ENCODE measurements around the gene ITPKC.

The ITPKC gene

DNA sequence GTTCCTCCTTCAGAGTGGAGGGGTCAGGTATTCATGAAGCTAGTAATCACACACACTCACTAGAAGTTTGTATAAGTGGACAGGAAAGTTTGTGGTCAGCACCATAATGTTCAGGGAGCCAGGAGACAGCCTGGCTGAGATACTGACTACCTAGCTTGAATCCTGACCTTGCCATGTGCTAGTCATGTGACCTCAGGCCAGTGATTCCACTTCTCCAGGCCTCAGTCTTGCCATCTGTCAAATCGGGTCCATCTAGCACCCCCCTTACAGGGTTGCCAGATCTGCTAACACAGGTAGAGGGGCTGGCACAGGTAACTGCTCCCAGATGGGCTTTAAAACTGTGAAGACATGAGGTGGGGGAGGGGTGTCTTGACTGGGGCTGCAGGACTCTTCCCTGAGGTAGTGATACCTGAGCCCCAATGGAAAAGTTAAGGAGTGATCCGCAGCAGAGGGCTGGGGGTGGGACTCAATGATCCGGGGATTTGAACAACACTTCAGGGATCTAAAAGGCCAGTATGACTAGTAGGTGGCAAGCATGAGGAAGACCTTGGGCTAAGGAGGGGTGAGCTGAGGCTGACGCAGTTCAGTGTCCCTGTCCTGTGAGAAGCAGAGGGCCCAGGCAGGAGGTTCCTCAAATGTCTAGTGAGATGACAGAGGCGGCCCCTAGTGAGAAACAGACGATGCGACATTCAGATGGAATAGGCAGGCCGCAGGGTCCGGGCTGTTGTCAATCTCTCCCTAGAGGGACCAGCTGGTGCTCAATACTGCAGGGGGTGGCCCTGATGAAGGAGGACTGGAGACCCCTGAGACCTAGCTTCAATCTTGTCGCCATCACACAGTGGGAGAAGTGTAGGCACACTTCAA is 24.8 kb downstream of the ITPKC start:
- TF ChIP-seq CTCF (IDR thresholded peaks at IDR 0.05), result no peak

DNA sequence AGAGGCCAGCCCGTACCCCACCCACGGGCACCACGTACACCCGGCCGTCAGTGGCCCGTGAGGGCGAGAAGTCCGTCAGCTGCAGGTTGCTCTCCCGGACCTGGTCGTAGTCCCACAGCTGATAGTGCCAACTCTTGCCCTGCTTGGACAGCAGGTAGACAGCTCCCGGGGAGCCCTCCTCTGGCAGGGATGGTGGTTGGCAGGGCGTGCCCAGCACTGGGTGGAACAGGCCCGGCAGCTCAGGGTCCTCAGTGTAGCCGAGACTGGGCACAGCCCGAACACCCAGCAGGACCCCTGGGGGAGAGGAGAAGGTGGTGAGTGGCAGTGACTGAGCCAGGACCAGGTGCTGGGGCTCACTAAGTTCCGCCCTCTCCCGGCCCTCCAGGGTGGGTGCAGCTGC is 25.6 kb downstream of the ITPKC start:
- no peak for TF ChIP-seq CTCF (IDR thresholded peaks at IDR 0.05)

- TF ChIP-seq CTCF (IDR thresholded peaks at IDR 0.05), result no peak
Measured at GRCh38 chr19:40742886-40743285, 26.0 kb downstream of the ITPKC start.

DNA sequence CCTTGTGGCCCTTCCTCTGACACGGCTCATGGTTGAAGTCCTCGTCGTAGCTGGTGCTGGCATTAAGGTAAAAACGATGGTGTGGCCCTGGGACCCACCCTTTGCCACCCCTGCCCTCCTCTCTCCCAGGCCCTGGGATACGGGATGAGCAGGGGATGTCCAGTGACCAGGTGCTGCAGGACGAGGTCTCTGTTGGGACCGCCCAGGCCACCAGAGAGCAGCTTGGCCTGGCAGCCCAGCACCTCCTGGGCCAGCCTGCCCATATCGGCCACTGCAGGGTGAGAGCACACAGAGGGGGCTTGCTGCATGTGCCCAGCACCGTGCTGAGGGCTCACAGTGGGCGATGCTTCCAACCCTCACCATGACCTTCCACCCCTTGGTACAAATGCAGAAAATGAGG is 27.0 kb downstream of the ITPKC start:
- TF ChIP-seq CTCF (IDR thresholded peaks at IDR 0.05), result no peak

DNA sequence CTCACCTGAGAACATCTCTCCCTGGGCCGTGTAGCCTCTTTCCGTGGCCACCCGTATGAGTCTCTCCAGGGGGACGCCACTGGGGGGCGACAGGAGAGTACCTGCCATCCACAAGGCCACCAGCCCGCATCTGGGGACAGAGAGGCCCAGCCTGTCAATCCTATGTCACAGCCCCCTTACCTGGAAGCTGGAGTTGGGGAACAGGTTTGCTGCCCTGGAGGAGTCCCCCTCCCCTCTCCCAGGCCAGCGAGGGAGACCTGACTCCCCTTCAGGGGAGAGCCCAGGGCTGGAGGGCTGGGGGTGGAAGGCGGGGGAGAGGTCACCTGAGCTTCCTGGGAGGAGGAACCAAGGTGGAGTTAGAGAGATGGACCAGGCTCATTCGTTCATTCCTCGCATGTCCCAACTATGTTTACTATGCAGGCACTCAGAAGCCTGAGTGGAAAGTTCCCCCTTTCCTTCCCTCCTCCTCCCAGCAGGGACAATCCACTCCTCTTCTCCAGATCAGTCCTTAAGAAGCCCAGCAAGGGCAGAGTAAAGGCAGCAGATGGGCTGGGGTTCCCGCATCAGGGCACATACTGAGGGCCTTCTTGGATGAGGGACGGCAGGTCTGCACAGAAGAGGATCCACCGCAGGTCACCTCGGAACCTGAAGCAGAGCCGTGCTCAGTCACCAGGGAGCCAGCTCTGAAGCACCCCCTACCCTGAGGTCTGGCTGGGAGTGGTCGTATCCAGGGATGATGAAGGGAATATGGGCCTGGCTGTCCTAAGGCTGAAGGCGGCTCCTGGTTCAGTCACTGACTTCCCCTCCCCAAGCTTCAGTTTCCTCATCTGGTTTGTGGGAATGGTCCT is 27.9 kb downstream of the ITPKC start:
- no peak for TF ChIP-seq CTCF (IDR thresholded peaks at IDR 0.05)

GRCh38 chr19:40745402-40745780 is 28.5 kb downstream of the ITPKC start:
- no peak for TF ChIP-seq CTCF (IDR thresholded peaks at IDR 0.05)

DNA sequence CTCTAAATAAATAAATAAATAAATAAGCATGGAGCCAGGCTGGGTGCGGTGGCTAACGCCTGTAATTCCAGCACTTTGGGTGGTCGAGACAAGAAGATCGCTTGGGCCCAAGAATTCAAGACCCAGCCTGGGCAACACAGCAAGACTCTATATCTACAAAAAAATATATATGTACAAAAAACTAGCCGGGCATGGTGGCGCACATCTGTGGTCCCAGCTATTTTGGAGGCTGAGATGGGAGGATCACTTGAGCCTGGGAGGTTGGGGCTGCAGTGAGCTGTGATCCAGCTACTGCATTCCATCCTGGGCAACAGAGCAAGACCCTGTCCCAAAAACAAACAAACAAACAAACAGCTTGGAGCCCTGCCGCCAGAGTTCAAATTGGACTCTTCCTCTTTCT is 30.6 kb downstream of the ITPKC start:
- no peak for TF ChIP-seq CTCF (IDR thresholded peaks at IDR 0.05)

Data from LNCAP (cell line).